ENCODE data around the gene HCST.

The HCST gene

GRCh38 chr19:35911790-35912189, 9.5 kb downstream of the HCST start:
- Histone ChIP-seq H3K4me3 (no peak overlapping the region), H3K27ac (no peak overlapping the region)
- no peak for DNase-seq (ENCODE audit: low spot score)
- TF ChIP-seq CTCF (IDR thresholded peaks at IDR 0.05): no peak

- H3K27ac ChIP-seq: no peak overlapping the region
- no peak overlapping the region for H3K4me3 ChIP-seq
- DNase-seq (ENCODE audit: low spot score): no peak
- TF ChIP-seq CTCF (IDR thresholded peaks at IDR 0.05): no peak
These were observed 11.3 kb downstream of the HCST start for GRCh38 chr19:35913589-35913988.

GRCh38 chr19:35915443-35915842, 13.1 kb downstream of the HCST start:
- TF ChIP-seq CTCF (IDR thresholded peaks at IDR 0.05): no peak
- H3K27ac ChIP-seq: no peak overlapping the region
- no peak overlapping the region for H3K4me3 ChIP-seq
- DNase-seq (ENCODE audit: low spot score): no peak

GRCh38 chr19:35919306-35919705, 17.0 kb downstream of the HCST start:
- no peak for DNase-seq (ENCODE audit: low spot score)
- no peak overlapping the region for H3K27ac ChIP-seq
- no peak overlapping the region for H3K4me3 ChIP-seq
- no peak for TF ChIP-seq CTCF (IDR thresholded peaks at IDR 0.05)

- no peak overlapping the region for H3K27ac ChIP-seq
- no peak for DNase-seq (ENCODE audit: low spot score)
- no peak overlapping the region for H3K4me3 ChIP-seq
- TF ChIP-seq CTCF (IDR thresholded peaks at IDR 0.05): no peak
These were observed 18.7 kb downstream of the HCST start for GRCh38 chr19:35921012-35921411.

- DNase-seq (ENCODE audit: low spot score): no peak
- TF ChIP-seq CTCF (IDR thresholded peaks at IDR 0.05): no peak
- H3K4me3 ChIP-seq: no peak overlapping the region
- H3K27ac ChIP-seq: no peak overlapping the region
These were observed 23.2 kb downstream of the HCST start for GRCh38 chr19:35925501-35925900.

- DNase-seq (ENCODE audit: low spot score): no peak
- no peak overlapping the region for H3K4me3 ChIP-seq
- TF ChIP-seq CTCF (IDR thresholded peaks at IDR 0.05): no peak
- H3K27ac ChIP-seq: no peak overlapping the region
These were observed 26.2 kb downstream of the HCST start for GRCh38 chr19:35928507-35928906.
